Effector memory CD4-positive, alpha-beta T cell (primary cell): ENCODE results near the gene CEP112.

Experiments
- DNase-seq, 3 donors: peaks; one replicate each; pipeline ENCODE4 v3.0.0-alpha.2; 2020
- H3K27ac ChIP-seq: 2 replicates; pipeline ENCODE4 v1.7.0; 2013; ENCODE audit warnings: mild to moderate bottlenecking, low read length, moderate library complexity; ENCODE audit not compliant: insufficient read depth, poor library complexity, severe bottlenecking
- H3K27me3 ChIP-seq: replicated peaks from 2 replicates; pipeline ENCODE4 v1.7.0; 2013; ENCODE audit warnings: mild to moderate bottlenecking, low read length; ENCODE audit not compliant: insufficient read depth, control insufficient read depth, poor library complexity, severe bottlenecking
- H3K36me3 ChIP-seq: 2 replicates; pipeline ENCODE4 v1.7.0; 2013; ENCODE audit warnings: mild to moderate bottlenecking, low read length, moderate library complexity; ENCODE audit not compliant: control insufficient read depth, insufficient read depth
- H3K4me1 ChIP-seq: 2 replicates; pipeline ENCODE4 v1.7.0; 2013; ENCODE audit warnings: low read length, mild to moderate bottlenecking; ENCODE audit not compliant: control insufficient read depth, insufficient read depth, poor library complexity, severe bottlenecking
- H3K4me3 ChIP-seq: 2 replicates; pipeline ENCODE4 v1.7.0; 2013; ENCODE audit warnings: low read length, low read depth, mild to moderate bottlenecking; ENCODE audit not compliant: insufficient read depth, poor library complexity, severe bottlenecking
- H3K9me3 ChIP-seq: 2 replicates; pipeline ENCODE4 v1.7.0; 2013; ENCODE audit warnings: mild to moderate bottlenecking, low read length, moderate library complexity; ENCODE audit not compliant: control insufficient read depth

Gene CEP112

GRCh38 chr17:65668211-65668610, 523.7 kb downstream of the CEP112 start:
- Histone ChIP-seq H3K27me3 (peaks cover 2% of the 10 kb centered on the region), H3K9me3 (no peaks in the 10 kb centered on the region), H3K4me1 (no peaks in the 10 kb centered on the region), H3K36me3 (no peaks in the 10 kb centered on the region), H3K27ac (no peak overlapping the region), H3K4me3 (no peak overlapping the region)
- no peak for DNase-seq

GRCh38 chr17:65667656-65668055, 524.3 kb downstream of the CEP112 start:
- no peak for DNase-seq
- H3K4me3 ChIP-seq, result no peak overlapping the region
- H3K4me1 ChIP-seq, result no peaks in the 10 kb centered on the region
- peaks cover 2% of the 10 kb centered on the region for H3K27me3 ChIP-seq
- H3K27ac ChIP-seq, result no peak overlapping the region
- no peaks in the 10 kb centered on the region for H3K36me3 ChIP-seq
- H3K9me3 ChIP-seq, result no peaks in the 10 kb centered on the region

- Histone ChIP-seq H3K9me3 (no peaks in the 10 kb centered on the region), H3K36me3 (no peaks in the 10 kb centered on the region), H3K27me3 (peaks cover 2% of the 10 kb centered on the region), H3K4me3 (no peak overlapping the region), H3K27ac (no peak overlapping the region), H3K4me1 (no peaks in the 10 kb centered on the region)
- DNase-seq, result no peak
These were observed 525.0 kb downstream of the CEP112 start for GRCh38 chr17:65666876-65667321.

- no peaks in the 10 kb centered on the region for H3K36me3 ChIP-seq
These were observed 526.0 kb downstream of the CEP112 start for GRCh38 chr17:65665966-65666365.

GRCh38 chr17:65664696-65665095, 527.2 kb downstream of the CEP112 start:
- Histone ChIP-seq H3K4me1 (no peaks in the 10 kb centered on the region), H3K27ac (no peak overlapping the region), H3K27me3 (peaks cover 2% of the 10 kb centered on the region), H3K9me3 (no peaks in the 10 kb centered on the region), H3K36me3 (no peaks in the 10 kb centered on the region), H3K4me3 (no peak overlapping the region)
- no peak for DNase-seq

More at GRCh38 chr17:65665966-65666365, 526.0 kb downstream of the CEP112 start:
- H3K27ac ChIP-seq, result no peak overlapping the region
- no peak for DNase-seq
- no peaks in the 10 kb centered on the region for H3K4me1 ChIP-seq
- H3K27me3 ChIP-seq, result peaks cover 2% of the 10 kb centered on the region
- no peaks in the 10 kb centered on the region for H3K9me3 ChIP-seq
- H3K4me3 ChIP-seq, result no peak overlapping the region

GRCh38 chr17:65664266-65664665, 527.7 kb downstream of the CEP112 start:
- Histone ChIP-seq H3K27me3 (peaks cover 2% of the 10 kb centered on the region), H3K4me1 (no peaks in the 10 kb centered on the region), H3K9me3 (no peaks in the 10 kb centered on the region), H3K27ac (no peak overlapping the region), H3K36me3 (no peaks in the 10 kb centered on the region), H3K4me3 (no peak overlapping the region)
- no peak for DNase-seq

- Histone ChIP-seq H3K27ac (no peak overlapping the region), H3K4me1 (no peaks in the 10 kb centered on the region), H3K27me3 (no peaks in the 10 kb centered on the region), H3K36me3 (no peaks in the 10 kb centered on the region), H3K4me3 (no peak overlapping the region), H3K9me3 (no peaks in the 10 kb centered on the region)
- no peak for DNase-seq
These were observed 529.7 kb downstream of the CEP112 start for GRCh38 chr17:65662196-65662595.

GRCh38 chr17:65660947-65661346, 531.0 kb downstream of the CEP112 start:
- no peak for DNase-seq
- H3K36me3 ChIP-seq, result no peaks in the 10 kb centered on the region
- H3K27me3 ChIP-seq, result no peaks in the 10 kb centered on the region
- no peak overlapping the region for H3K4me3 ChIP-seq
- no peaks in the 10 kb centered on the region for H3K4me1 ChIP-seq
- no peaks in the 10 kb centered on the region for H3K9me3 ChIP-seq
- no peak overlapping the region for H3K27ac ChIP-seq

- no peak for DNase-seq
- Histone ChIP-seq H3K4me3 (no peak overlapping the region), H3K27ac (no peak overlapping the region)
These were observed 531.9 kb downstream of the CEP112 start for GRCh38 chr17:65660078-65660477.

GRCh38 chr17:65659512-65659911, 532.4 kb downstream of the CEP112 start:
- Histone ChIP-seq H3K27ac (no peak overlapping the region), H3K4me3 (no peak overlapping the region), H3K36me3 (no peaks in the 10 kb centered on the region), H3K4me1 (no peaks in the 10 kb centered on the region), H3K27me3 (no peaks in the 10 kb centered on the region), H3K9me3 (no peaks in the 10 kb centered on the region)
- no peak for DNase-seq

More at GRCh38 chr17:65660078-65660477, 531.9 kb downstream of the CEP112 start:
- Histone ChIP-seq H3K27me3 (no peaks in the 10 kb centered on the region), H3K36me3 (no peaks in the 10 kb centered on the region), H3K4me1 (no peaks in the 10 kb centered on the region), H3K9me3 (no peaks in the 10 kb centered on the region)
